HG03342 (cell line): ENCODE results near the gene HIPK2.
A peak's percentile ranks its signal among the peaks of the same experiment; 100 is the strongest.

Experiments
- ATAC-seq: cut with Tn5 transposase; IDR thresholded peaks from one replicate; pipeline ENCODE4 v1.9.1; 2021; ENCODE audit warnings: mild to moderate bottlenecking, moderate library complexity; ENCODE audit not compliant: unreplicated experiment

The HIPK2 gene

DNA sequence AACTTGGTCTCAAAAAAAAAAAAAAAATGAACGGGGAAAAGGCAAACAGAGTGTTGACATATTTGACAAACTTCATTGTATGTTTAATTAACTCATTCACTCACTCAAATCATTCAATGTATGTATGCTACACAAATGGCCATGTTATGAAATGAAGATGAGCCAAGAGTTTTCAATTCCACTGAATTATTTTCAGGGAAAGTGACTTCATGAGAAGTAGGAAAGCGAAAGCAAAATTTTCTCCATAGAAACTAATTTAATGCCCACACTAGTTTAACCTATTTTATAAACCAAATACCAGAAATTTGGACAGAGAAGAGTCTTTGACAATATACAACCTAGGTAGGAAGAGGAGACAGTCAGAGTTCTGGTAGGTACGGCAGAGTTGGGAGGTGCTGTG is 119.5 kb downstream of the HIPK2 start:
- no peak for ATAC-seq

DNA sequence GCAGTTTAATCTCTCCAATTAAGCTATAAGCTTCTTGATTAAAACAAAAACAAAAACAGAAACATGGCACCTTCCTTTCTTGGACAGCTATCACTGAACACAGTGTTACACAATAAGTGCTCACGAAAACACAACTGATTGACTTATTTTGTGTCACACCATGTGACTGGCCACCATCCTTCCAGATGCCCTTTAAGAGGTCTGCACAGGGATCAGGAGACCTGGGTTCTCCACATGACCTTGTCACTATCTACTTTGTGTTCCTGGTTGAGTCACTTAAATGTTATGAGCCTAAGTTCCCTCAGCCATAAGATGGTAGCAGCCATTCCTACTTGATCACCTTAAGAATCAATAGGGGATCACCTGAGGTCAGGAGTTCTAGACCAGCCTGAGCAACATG is 120.1 kb downstream of the HIPK2 start:
- ATAC-seq: no peak

DNA sequence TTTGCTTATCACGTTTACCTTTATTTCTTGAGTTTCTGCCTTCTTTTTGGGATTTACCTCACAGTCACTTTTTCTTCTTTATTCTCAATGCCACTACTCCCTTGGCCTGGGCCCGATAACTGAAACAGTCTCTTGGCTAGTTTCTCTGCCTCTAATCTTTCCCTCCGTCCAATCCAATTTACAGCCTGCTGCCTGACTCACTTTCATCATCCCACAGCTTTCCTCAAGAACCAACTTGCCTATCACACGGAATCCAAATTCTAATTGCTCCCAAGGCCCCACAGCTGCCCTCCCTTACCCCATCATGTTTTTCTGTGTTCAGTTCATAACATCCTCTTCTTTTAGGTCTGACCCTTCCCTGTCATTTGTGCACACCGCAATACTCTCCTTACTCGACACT is 121.4 kb downstream of the HIPK2 start:
- no peak for ATAC-seq

DNA sequence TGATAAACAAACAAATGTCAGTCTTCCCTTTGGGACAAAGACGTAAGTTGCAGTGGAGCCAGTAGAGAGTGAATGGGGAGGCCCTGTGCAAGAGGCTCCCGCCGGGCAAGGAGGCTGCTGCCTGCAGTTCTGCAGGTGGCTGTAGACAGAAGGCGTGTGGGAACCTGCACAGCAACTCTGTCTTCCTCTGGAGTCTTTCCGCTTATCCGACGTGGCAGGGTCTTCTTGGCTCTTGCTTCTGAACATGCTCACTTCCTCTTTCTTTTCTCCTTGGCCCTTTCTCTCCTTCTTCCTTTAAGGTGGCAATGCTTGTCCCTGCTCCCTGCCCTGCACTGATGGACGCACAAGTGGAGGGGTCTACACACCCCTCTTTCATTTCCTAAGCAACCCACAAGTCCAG is 122.5 kb downstream of the HIPK2 start:
- peak; percentile 45 for ATAC-seq

DNA sequence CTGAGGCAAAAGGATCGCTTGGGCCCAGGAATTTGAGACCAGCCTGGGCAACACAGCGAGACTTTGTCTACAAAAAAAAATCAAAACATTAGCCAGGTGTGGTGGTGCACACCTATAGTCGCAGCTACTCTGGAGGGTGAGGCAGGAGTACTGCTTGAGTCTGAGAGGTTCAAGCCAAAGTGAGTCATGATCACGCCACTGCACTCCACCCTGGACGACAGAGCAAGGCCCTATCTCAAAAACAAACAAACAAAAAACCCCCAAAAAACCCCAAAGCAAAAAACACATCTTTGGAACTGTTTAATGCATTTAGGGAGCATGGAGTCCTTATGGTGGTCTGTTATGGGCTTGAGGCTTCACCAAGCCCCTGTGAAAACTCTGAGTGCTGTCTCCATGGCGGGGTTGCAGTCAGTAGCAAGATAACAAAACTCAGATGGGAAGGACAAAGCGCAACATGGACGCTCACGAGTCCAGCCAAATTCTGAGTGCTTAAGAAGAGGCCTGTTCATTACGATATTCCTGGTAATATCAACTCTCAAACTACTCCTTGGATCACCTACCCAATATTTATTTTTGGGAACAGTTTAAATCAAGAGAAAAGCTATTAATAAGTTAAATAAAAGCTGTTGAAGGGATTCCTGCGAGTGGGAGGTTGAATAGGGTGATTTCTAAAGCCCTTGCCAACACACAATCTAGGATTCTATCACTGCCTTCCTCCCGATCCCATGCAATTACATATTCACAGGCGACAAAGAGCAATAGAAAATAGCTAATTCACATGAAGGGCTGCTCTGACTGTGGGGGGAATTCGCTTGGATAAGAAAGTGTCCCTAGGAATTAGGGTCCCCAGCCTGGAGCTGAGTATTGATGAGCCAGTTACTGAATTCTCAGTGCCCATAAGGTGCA is 123.3 kb downstream of the HIPK2 start:
- no peak for ATAC-seq

DNA sequence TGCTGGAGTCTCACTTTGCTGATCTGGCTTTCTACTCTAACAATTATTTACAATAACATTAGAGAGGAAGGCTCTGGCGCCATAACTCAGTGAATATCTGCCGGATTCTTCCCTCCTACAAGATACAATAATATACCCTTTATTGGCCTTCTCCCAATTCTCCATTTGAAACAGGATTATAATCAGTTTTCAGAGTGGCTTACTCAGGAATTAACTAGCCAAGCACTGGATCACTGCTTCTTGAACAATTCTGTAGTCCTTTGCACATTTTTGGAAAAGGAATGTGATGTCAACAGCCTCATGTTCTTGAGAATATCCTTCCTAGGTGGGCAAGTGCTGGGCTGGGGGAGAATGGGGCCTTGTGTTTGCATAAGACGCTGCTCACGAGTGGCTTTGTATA is 125.9 kb downstream of the HIPK2 start:
- ATAC-seq: no peak

DNA sequence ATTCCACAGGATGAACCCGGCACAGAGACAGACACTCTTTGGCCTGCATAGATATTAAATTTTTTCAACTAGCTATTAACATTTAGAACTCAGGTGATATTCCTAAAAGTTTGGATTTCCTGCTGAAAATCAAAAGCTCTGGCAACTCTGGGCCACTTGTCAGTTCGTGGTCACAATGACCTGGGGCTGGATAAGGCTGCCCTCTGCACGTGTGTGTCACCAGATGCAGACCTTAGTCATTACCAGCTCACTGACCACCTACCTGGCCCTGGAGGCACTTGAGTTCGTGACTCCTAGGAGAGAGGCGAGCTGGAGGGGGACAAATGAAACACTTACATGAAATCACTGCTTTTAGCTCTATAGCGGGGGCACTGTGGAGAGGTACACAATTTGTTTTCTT is 126.5 kb downstream of the HIPK2 start:
- ATAC-seq: no peak

DNA sequence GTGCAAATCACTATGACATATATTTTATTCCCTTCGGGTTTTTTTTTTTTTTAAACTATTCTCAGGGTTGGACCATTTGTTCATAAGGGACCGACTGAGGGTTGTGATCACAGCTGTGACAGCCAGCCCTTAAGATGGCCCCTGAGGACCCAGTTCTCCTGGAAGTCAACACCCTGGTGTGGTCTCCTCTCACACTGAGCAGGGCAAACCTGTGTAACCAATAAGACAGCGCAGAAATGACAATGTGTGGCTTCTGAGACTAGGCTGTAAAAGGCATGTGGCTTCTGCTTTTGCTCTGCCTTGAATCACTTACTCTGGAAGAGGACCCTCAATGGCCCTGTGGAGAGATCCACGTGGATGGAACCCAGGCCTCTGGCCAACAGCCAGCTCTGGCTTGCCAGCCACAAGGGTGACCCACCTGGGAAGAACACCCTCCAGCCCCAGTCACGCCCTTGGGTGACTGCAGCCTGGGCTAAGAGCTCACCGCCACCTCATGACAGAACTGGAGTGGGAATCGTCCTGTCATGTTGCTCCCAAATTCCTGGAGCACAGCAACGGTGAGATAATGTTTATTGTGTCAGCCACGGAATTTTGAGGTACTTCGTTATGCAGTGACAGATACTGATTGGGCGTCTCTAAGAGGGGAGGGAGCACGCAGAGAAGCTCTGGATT is 127.2 kb downstream of the HIPK2 start:
- ATAC-seq: no peak

DNA sequence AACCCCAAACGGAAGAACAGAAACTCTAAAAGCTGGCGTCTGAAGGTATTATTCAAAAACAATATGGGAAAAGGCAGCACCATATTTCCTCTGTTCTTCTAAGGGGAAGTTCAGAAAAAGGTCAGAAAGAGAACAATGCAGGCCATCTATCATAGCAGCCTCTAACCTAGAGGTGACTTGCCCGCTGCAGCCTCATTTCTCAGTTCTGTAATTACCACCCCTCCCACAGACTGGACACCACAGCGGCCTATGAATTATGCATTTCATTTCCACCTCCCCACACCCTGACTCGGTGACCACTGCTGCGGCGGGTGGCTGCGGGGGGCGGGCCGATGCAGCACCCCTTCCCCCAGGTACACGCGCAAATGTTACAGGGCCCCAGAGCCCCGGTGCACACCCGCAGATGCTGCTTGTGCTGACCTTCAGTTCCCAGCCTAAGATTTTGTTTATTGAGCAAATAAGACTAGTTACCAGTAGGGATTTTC is 128.8 kb downstream of the HIPK2 start:
- peak; percentile 83 for ATAC-seq

DNA sequence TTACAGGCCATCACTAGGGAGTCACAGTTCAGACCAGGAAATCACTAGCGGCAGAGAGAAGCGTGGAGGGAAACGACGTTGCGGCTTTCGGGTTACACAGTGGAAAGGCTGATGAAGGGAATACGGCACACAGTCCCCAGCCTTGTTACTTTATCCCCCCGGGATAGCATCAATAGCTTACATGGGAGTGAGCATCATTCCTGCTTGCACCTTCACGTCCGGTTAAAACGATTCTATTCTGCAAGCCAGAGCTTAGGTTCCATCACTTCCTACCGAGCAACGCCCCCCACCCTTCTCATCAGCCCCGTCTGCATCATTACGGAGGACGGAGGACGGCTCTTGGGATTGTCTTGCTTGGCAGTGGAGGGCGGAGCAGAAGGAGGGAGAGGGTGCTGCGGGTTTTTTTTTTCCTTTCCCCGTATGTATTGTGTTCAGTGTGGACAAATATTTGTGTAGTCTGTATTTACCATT is 129.4 kb downstream of the HIPK2 start:
- ATAC-seq: peak; percentile 8

DNA sequence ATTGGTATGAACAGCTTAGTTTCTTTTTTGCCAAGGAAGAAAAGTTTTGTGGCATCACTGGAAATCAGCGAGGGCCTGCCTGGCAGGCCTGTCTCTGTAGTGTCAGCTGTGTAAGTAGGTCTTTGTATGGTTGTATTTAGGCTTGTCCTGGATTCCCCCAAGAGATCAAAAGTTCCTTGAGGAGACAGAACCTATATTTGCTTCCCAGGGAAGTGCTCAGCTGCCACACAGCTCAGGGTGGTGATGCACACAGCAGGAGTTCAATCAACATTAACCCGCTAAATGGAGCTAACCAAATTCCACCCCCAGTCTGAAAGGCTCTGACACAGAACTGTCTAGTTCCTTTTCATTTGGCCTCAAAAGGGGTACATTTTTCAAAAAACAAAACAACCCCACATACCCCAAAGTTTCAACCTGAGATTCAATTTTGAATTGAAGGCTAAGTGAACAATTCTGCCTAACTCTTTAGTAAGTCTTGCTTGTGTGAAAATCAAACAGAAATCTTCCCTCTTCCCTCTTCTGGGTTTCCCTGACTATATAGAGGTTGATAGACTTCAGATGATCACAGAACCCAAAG is 129.9 kb downstream of the HIPK2 start:
- no peak for ATAC-seq

DNA sequence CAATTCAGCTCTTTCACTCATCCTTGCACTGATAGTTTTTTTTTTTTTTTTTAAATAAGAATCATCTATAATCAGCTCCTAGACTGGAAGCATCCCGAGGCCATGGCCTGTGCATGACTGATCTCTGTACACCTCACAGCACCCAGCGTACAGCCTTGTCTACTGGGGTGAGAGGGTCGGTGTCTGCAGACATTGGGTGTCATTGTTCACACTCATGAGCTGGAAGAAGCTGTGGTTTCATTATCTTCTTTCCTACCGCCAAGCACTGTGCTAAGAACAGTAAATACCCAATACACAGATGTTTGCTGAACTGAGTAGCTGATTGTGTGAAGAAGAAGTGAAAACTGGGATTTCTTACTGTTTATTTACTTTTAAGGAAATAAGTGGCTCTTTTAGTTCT is 130.7 kb downstream of the HIPK2 start:
- peak; percentile 25 for ATAC-seq

DNA sequence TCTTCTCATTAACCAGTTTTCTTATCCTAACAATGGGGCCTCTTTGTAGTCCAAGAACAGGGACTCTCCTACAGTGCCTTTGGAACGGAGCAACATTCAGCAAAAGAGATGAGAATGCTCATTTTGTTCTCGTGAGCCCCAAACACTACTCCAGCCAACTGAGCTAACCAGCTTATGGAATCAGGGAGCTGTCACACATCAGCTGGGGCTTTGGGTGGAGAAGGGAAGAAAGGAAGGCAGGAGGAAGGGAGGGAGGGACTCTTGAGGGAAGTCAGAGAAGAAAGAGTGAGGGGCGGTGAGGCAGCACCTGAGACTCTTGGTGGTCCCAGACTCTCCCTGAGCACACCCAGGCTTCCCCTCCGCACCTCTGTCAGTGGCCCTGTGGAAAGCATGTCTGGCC is 131.2 kb downstream of the HIPK2 start:
- no peak for ATAC-seq

DNA sequence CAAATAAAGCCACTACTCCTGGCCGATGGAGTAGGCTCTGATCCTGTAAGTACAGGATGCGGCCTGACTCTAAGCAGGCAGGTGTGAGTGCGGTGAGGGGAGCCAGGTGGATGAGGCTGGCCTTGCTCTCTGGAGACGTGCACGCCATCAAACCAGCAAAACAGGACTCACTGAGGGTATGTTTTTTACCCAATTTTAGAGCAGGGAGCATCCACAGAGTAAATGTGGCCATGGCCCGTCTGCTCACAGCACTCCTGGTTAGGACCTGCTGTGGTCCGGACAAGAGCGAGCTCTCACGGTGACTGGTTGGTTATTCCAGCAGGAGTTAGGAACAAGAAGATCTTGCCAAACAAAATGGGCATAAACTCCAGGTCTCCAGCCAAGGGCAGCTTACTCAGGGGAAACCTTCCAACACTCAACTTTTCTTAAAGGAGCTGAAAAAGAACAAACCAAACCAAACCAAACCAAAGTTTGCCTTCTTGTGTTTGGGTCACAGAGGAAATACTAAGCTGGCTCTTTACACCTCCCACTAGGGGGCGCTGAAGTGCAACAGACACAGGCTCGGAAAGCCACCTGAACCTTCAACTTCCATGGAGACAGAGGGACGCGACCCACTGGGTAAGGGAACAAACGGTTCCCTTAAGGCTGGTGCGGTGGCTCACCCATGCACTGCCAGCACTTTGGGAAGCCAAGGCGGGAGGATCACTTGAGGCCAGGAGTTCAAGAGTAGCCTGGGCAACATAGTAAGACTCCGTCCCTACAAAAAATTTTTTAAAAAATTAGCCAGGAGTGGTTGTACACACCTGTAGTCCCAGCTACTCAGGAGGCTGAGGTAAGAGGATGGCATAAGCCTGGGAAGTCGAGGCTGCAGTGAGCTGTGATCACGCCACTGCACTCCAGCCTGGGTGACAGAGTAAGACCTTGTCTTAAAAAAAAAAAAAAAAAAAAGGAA is 131.9 kb downstream of the HIPK2 start:
- ATAC-seq: no peak

DNA sequence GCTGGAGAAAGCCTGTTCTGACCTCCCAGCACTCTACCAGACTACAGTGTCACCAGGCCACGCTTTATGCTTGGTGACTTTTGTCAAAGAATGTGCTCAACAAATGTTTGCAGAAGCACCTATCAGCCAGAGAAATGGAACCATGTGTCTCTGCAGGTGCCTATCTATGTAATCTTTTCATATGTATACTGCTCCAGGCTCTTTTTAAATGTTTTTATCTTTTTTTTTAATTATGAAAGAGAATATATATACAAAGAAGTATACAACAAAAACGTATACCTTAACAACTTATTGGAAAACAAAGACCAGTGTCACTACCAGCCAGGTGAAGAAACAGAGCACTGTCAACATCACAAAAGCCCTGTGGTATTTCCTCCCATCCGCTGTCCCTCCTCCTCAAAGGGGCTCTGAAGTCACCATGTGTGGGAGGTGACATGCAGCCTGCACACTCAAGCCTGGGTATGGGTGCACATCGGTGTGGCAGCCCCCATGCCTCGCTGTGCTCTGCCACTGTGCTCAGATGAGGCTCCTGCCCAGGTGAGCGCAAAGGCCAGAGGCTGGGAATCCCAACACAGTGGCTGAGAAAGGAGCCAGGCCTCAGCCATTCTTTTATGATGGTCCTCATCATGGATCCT is 133.7 kb downstream of the HIPK2 start:
- ATAC-seq: no peak

DNA sequence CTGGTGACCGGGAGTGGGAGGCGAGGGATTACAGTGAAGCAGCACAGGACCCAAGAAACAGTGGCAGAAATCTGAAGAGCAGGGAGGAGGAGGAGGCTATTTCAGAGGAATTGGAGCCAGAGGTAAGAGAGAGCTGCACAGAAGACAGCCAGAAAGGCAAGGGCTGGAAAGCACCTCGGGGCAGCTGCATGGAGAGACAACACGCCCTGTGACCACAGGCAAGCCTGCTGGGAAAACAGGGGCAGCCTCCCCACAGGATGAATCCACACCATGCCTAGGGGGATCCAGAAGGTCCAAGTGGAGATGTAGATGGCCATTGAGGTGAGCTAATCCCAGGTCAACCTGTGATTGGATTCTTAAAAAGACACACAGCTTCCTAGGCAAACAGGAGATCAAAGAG is 135.5 kb downstream of the HIPK2 start:
- no peak for ATAC-seq

DNA sequence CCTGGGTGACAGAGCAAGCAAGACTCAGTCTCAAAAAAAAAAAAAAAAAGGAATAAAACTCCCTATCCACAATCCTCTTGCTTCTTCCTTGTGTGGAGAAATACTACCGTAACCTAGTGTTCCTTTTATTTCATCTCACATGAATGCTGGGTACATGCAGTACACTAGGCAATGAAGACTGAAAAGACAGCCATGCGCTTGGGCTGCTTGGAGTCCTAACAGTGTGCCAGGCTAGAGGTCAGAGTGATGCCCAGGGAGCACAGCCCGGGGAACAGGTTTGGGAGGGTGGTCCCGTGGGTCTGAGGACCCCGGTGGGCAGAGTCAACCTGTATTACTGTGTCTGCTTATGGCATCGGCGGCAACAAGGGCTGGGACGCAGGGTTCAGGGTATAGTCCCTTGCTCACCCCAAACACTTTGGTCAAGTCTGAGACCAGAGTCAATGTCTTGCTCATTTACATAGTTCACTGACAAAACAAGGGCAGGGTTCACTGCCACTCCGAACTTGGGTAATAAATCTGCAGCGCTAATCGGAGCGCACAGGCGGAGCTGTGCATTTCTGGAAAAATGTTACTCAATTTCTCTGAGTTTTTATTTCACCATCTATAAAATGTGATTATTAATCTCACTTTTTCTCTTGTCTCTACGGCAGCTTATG is 136.3 kb downstream of the HIPK2 start:
- no peak for ATAC-seq

DNA sequence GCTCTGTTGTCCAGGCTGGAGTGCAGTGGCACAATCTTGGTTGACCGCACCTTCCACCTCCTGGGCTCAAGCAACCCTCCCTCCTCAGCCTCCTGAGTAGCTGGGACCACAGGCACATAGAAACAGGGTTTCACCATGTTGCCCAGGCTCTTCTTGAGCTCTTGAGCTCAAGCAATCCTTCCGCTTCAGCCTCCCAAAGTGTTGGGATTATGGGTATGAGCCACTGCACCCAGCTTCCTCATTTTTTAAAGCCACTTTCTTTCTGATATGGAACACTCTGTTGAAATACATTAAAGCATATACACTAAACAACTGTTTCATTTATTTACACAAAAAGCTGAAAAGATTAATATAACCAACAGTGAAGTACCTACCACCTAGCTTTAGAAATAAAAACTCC is 137.1 kb downstream of the HIPK2 start:
- ATAC-seq: no peak

DNA sequence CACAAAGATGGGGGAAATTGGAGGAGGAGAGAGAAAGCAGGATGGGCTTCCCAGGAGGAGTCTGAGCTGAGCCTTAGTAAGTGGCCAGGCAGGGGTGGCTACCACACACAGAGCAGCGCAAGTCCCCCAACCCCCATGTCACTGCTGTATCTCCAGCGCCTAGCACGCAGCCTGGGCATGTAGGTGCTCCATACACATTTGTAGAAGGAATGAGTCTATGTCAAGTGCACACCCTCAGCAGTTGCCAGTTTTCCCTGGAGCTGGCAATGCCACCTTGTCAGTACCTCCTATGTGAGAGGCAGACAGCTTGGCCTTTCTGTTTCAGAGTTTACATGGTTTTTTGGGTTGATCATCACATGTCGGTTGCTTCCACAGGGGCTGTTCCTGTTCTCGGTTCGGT is 138.2 kb downstream of the HIPK2 start:
- ATAC-seq: no peak
